NCI-H2196 treated with DMSO at 0.1 percent for 48 hours (cell line): ENCODE measurements around the gene FILIP1L.

ENCODE experiments used
- DNase-seq: peaks from one replicate; lab custom pipeline; 2025; ENCODE audit not compliant: unreplicated experiment; lab: John Stamatoyannopoulos, UW

The FILIP1L gene

GRCh38 chr3:100045696-100046095 lies 68.6 kb downstream of the FILIP1L start:
- no peak for DNase-seq

- no peak for DNase-seq
Observed at GRCh38 chr3:100044369-100044768, 69.9 kb downstream of the FILIP1L start.

GRCh38 chr3:100043271-100043670 lies 71.0 kb downstream of the FILIP1L start:
- no peak for DNase-seq

GRCh38 chr3:100042166-100042981 lies 71.9 kb downstream of the FILIP1L start:
- peak; percentile 52 for DNase-seq

- DNase-seq = peak; percentile 56
Observed at GRCh38 chr3:100041328-100041749, 73.0 kb downstream of the FILIP1L start.

GRCh38 chr3:100040451-100041225 lies 73.7 kb downstream of the FILIP1L start:
- DNase-seq = no peak

GRCh38 chr3:100039075-100039474 lies 75.2 kb downstream of the FILIP1L start:
- DNase-seq = no peak

- DNase-seq = no peak
Observed at GRCh38 chr3:100033903-100034471, 80.3 kb downstream of the FILIP1L start.

- DNase-seq = no peak
Observed at GRCh38 chr3:100033184-100033583, 81.1 kb downstream of the FILIP1L start.

- no peak for DNase-seq
Observed at GRCh38 chr3:100032243-100032642, 82.1 kb downstream of the FILIP1L start.

- no peak for DNase-seq
Observed at GRCh38 chr3:100030914-100031425, 83.3 kb downstream of the FILIP1L start.

- DNase-seq = no peak
Observed at GRCh38 chr3:100030346-100030745, 84.0 kb downstream of the FILIP1L start.

- DNase-seq = no peak
Observed at GRCh38 chr3:100029689-100030088, 84.6 kb downstream of the FILIP1L start.

GRCh38 chr3:100029052-100029451 lies 85.2 kb downstream of the FILIP1L start:
- no peak for DNase-seq

GRCh38 chr3:100027321-100027720 lies 87.0 kb downstream of the FILIP1L start:
- no peak for DNase-seq

- DNase-seq = no peak
Observed at GRCh38 chr3:100024520-100025303, 89.6 kb downstream of the FILIP1L start.

GRCh38 chr3:100023595-100023994 lies 90.7 kb downstream of the FILIP1L start:
- no peak for DNase-seq

- peak; percentile 63 for DNase-seq
Observed at GRCh38 chr3:100023150-100023549, 91.2 kb downstream of the FILIP1L start.

GRCh38 chr3:100022506-100022905 lies 91.8 kb downstream of the FILIP1L start:
- no peak for DNase-seq

GRCh38 chr3:100020876-100021644 lies 93.2 kb downstream of the FILIP1L start:
- no peak for DNase-seq
